SIG-M5 treated with dmso at 0.1 percent for 504 hours (cell line): ENCODE data around the gene LRRK1.

Source experiments
- DNase-seq: peaks from one replicate; lab custom pipeline; 2025; ENCODE audit not compliant: unreplicated experiment; lab: John Stamatoyannopoulos, UW

Gene LRRK1

GRCh38 chr15:101107625-101108460, 188.7 kb downstream of the LRRK1 start:
- DNase-seq, result no peak

GRCh38 chr15:101108461-101108775, 189.3 kb downstream of the LRRK1 start:
- DNase-seq, result no peak

DNA sequence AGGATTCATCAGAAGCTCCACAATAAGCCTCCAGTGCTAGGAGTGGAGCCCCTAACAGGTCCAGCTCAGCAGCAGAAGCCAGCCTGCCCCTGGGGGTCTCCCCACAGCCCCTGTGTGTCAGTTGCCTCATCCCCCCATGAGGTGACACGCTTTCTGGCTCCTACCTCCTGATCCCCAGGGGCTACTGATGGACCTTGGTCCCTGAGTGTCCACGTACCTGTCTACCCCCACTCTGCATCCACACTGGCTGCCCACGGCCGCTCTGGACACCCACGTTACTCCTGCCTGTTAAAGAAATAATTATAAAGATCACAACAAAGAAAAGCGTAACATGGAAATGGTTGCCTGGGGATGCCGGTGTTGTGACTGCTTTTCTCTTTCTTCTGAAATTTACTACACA, 189.6 kb downstream of the LRRK1 start:
- no peak for DNase-seq

DNA sequence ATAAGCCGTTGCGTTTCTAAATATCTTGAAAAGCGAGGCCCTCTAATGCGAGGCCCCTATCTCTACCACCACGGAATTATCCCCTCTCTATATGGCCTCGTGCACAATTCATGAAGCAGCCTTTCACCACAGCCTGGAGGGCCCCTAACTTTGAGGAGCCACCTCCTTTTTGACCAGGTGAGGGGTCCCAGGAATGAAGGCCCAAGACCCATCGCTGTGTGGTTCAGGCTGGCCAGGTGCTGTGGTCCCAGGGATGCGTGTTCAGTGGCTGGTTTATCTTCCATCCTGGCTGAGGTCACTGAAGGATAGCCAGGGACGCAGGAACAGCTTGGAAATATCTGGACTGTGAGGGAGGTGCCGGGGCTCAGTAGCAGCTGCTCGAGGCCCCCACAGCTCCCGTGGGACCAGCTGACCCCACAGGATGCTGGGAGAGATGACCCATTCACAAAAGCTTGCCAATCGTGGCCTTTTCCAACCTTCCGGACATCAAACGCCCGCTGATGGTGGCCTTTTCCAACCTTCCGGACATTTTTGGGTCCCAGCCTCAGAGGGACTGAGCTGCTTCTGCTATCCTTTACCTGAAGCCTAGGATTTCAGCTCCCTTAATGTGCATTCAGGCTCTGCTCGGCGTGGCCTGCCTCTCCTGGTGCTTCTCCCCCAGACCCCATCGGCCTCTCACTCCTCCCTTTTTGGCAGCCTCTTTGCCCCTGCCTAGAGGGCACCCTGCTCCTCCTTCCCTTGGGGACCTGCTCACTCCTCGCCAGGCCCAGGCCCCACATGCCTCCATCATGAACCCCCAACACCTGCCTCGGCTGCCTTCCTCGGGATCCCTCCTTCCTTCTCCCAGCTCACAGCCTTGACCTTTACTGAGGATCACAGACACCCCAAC, 191.8 kb downstream of the LRRK1 start:
- no peak for DNase-seq

- no peak for DNase-seq
Observed at GRCh38 chr15:101111570-101112262, 192.6 kb downstream of the LRRK1 start.

- no peak for DNase-seq
Observed at GRCh38 chr15:101112336-101113113, 193.4 kb downstream of the LRRK1 start.

DNA sequence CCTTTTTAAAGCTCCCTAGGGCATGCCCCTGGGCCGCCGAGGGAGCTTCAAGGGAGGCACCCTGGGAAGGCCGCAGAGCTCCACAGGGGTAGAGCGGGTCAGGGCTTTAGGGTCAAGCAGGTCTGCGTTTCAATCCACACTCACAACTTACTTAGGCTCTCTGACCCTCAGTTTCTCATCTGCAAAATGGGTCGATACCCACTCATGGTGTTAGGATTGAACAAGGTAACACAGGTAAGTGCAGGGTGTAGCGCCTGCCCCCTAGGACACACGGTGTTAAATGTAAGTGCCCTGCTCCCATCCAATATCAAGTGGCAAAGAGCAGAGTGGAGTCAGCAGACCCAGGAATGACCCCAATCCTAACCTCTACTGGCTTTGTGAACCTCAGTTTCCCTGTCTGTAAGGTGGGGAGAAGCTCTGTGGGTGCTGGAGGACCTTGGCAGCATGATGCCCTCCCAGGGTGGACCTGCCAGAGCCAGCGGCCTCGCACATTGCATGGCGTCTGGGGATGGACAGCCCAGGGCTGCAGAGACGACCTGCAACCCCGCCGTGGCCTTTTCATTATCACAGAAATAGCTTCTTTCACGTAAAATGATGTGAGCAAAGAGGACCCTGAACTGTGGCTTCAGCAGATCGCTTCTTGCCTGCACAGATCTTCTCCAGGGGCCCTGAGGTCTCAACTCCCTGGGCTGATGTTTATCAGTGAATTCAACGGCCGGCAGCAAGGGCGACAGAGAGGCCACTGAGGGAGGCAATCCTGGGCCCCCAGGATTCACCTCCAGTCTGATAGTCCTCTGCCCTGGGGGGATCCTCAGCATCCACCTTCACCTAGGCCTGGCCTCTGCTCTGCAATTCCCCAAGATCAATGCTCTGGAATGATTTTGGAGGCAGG, 194.2 kb downstream of the LRRK1 start:
- no peak for DNase-seq

- no peak for DNase-seq
Observed at GRCh38 chr15:101114166-101114565, 195.0 kb downstream of the LRRK1 start.

DNA sequence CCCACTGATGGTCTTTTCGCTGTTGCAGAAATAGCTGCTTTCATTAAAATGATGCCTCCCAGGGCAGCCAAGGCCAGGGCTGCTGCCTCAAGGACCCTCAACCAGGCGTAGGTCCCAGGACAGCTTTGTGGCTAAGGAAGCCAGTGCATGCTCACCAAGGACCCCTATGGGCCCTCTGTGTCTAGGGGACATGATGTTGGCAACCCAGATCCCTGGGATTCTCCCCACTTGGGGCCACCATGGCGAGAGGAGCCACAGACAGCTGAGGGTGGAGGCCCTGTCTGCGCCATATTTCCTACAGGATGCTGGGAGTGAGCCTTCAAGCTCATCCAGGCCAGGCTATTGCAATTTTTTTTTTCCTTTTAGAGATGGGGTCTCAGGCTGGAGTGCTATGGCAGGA, 195.5 kb downstream of the LRRK1 start:
- no peak for DNase-seq

DNA sequence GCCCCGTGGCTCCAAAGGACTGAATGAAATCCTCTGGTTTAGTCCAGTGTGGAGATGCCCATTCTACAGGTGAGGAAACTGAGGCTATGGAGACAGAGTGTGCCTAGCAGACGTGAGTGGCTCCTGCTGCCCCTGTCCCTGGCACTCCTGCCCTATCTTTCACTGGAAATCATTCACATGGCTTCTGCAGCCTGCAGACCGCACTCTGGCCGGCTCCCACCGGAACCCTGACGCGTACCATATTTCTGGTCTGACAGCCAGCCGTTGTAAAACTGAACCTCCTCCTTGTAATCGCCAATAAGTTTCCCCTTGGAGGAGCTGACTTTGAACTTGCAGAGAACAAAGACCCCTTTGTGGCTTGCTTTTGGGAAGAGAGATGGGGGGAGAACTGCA, 196.2 kb downstream of the LRRK1 start:
- DNase-seq, result no peak

DNA sequence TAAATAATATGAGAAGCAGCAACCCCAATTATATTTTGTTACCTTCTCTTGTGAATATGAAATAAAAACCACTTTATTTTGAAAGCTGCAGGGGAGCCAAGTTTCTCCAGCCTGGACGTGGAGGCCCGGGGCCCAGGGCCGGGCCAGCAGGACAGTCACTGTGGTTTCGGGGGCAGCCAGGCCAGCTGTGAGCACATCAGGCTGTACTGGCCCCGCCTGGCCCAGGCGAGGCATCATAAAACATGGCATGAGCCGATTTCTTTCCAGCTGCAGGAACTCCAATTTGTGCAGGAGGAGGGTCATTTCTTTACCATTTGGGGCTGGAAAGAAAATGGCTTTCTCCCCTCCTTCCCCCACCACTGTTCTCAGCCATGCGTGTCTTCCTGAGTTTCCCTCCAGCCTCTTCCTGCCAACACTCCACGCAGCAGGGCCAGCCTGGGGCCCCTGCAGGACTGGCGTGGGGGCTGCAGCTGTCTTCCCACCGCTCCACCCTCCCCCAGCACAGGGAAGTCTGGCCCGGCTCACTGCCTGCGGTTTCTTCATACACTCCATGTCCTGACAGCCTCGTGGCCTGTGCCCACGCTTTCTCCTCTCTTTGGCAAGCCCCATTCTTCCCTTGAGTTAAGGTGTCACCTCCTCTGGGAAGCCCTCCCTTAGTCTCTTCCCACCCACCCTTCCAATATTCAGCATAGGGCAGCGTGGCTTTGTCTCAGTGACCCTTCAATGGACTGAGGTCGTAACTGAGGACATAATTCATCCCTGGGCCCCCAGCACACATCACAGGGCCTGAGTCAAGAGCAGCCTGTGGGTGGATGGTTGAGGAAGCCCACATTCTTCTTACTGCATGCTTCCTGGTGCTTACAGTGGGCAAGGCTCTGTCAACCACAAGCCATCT, 196.9 kb downstream of the LRRK1 start:
- DNase-seq, result peak; percentile 31

- DNase-seq, result no peak
Observed at GRCh38 chr15:101116681-101116976, 197.5 kb downstream of the LRRK1 start.

- no peak for DNase-seq
Observed at GRCh38 chr15:101118116-101118515, 199.0 kb downstream of the LRRK1 start.

- DNase-seq, result no peak
Observed at GRCh38 chr15:101118615-101119014, 199.5 kb downstream of the LRRK1 start.

DNA sequence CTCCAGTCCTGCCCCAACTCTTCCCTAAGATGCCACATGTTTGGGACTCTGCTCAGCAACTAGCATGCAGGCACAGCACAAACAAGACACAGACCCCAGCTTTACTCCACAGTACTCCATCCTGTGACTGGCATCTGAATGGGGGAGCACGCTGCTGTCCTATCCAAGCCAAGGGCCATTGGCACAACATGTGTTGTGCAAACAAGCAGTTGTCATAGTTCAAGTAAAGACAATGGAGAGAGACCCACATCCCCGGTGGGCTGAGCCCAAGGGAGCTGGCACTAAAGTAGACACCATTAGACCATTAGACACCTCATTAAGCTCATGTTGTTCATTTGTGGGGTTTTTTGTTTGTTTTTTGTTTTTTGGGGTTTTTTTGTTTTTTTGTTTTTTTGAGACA, 200.0 kb downstream of the LRRK1 start:
- no peak for DNase-seq
